Stomach (tissue), 9 donors: ENCODE results near the gene NDOR1. TPM values are rescaled to one million over a fixed set of nuclear protein-coding genes. Genes with fewer than 3 reads are reported as not detected.

Experiments
- DNase-seq, 2 donors: peaks; one replicate each; pipeline versions ENCODE4 v3.0.0 to v3.0.0-alpha.2; 2013 to 2019
- H3K27ac ChIP-seq, 5 donors: fragments of 200-600 bp in 4 of 5; sonication (generic) in 4 of 5; one replicate each; pipeline ENCODE4 v1.5.1; 2013 to 2019; ENCODE audit warnings: mild to moderate bottlenecking in 1 of 5, moderate library complexity in 1 of 5
- H3K27me3 ChIP-seq, 3 donors: fragments of 200-600 bp; sonication (generic); one replicate each; pipeline ENCODE4 v1.5.1; 2017 to 2019; ENCODE audit warnings: mixed run types in 1 of 3
- H3K36me3 ChIP-seq, 4 donors: fragments of 200-600 bp; sonication (generic); 1 replicate in 3 of 4; 2 replicates in 1 of 4; pipeline ENCODE4 v1.5.1; 2016 to 2019
- H3K4me1 ChIP-seq, 4 donors: fragments of 200-600 bp; sonication (generic); one replicate each; pipeline ENCODE4 v1.5.1; 2016 to 2019
- H3K4me3 ChIP-seq, 4 donors: fragments of 200-600 bp; sonication (generic) in 3 of 4; one replicate each; pipeline ENCODE4 v1.5.1; 2016 to 2019; ENCODE audit warnings: mild to moderate bottlenecking in 1 of 4
- H3K9me3 ChIP-seq, 4 donors: fragments of 200-600 bp; sonication (generic); one replicate each; pipeline ENCODE4 v1.5.1; 2016 to 2019
- CTCF ChIP-seq, 7 experiments: fragments of 450-650 bp in 4 of 7; fragments of 200-600 bp in 3 of 7; sonication (generic) in 3 of 7; IDR thresholded peaks; one replicate each; pipeline ENCODE4 v1.5.1; 2016 to 2019; ENCODE audit warnings: antibody characterized with exemption in 7 of 7, control low read depth in 2 of 7, mild to moderate bottlenecking in 1 of 7
- EP300 ChIP-seq: sonication (generic); formaldehyde crosslinking; IDR thresholded peaks from one replicate; pipeline ENCODE4 v1.6.1; 2017; ENCODE audit warnings: antibody characterized with exemption
- POLR2A ChIP-seq, 4 donors: fragments of 450-650 bp; IDR thresholded peaks; one replicate each; pipeline ENCODE4 v1.6.1; 2016; ENCODE audit warnings: antibody characterized with exemption in 4 of 4, control low read depth in 2 of 4, mild to moderate bottlenecking in 1 of 4, moderate library complexity in 1 of 4
- POLR2AphosphoS5 ChIP-seq, 3 donors: sonication (generic); formaldehyde crosslinking; IDR thresholded peaks; one replicate each; pipeline ENCODE4 v1.6.1; 2016; ENCODE audit warnings: antibody characterized with exemption in 3 of 3
- WGBS, 5 donors: extraction: QIAGEN DNeasy Blood & Tissue Kit in 3 of 5; methylation state at CpG; one replicate each; pipeline versions ENCODE4 v1.1.5 to v1.1.7; 2013 to 2018; 5-methylcytosine and 5-hydroxymethylcytosine counted together
- intact Hi-C: fragments of 100-400 bp; cut with DNase I; formaldehyde crosslinking; loops from one replicate; pipeline ENCODE4 v1.15.1; 2023; ENCODE audit warnings: low total_unique reads
- polyA plus RNA-seq, 3 donors: library from polyadenylated mRNA; stranded (reverse); fragments of 200-250 nt; gene quantifications; one replicate each; pipeline ENCODE4 v1.2.3, GENCODE V29; 2013
- total RNA-seq, 5 donors: library from RNA; depleted of rRNA; stranded (reverse); fragments of >200 nt; gene quantifications; one replicate each; pipeline versions ENCODE4 v1.1.0 to v1.2.3, GENCODE V29; 2014 to 2016
- donor health status: healthy with polysubstance abuse.
- donor health status: Bipolar disorder and iron deficiency.
- donor health status: healthy.

NDOR1 gene
- total and polyA plus RNA-seq, 8 donors, result 0.89 to 105 (median 7.9) TPM

- intact Hi-C loops, result no loop called here
- TF ChIP-seq CTCF (IDR thresholded peaks at IDR 0.05) (peak in 4 of 7 experiments; percentile 35 to 49 (median 40)), POLR2AphosphoS5 (IDR thresholded peaks at IDR 0.05) (no peak), POLR2A (IDR thresholded peaks at IDR 0.05) (no peak)
- Histone ChIP-seq H3K4me1 (peaks cover 18 to 44% (median 39%) of the 10 kb centered on the region in 4 donors), H3K36me3 (peaks cover 34 to 50% (median 41%) of the 10 kb centered on the region in 4 donors), H3K27me3 (peaks cover 0 to 31% (median 16%) of the 10 kb centered on the region in 3 donors), H3K4me3 (no peak overlapping the region), H3K27ac (no peak overlapping the region), H3K9me3 (no peaks in the 10 kb centered on the region)
- peak; percentile 53 to 73 for DNase-seq
- 47 to 56% (median 51%) methylated on average over 17 of the region's 17 CpGs for WGBS, 5 donors
These were observed 29.0 kb upstream of the NDOR1 start for GRCh38 chr9:137176302-137177182.

GRCh38 chr9:137178201-137178938 is 27.1 kb upstream of the NDOR1 start:
- Histone ChIP-seq H3K9me3 (no peaks in the 10 kb centered on the region), H3K27ac (no peak overlapping the region), H3K4me1 (peaks cover 10 to 30% (median 25%) of the 10 kb centered on the region in 4 donors), H3K4me3 (no peak overlapping the region), H3K36me3 (peaks cover 52 to 69% (median 60%) of the 10 kb centered on the region in 4 donors), H3K27me3 (peaks cover 0 to 13% (median under 1%) of the 10 kb centered on the region in 3 donors)
- 90 to 96% (median 91%) methylated on average over 15 to 23 of the region's 23 CpGs for WGBS, 5 donors
- TF ChIP-seq CTCF (IDR thresholded peaks at IDR 0.05), result no peak
- no peak for TF ChIP-seq POLR2AphosphoS5 (IDR thresholded peaks at IDR 0.05)
- TF ChIP-seq POLR2A (IDR thresholded peaks at IDR 0.05), result no peak
- no peak for TF ChIP-seq EP300
- no peak for DNase-seq
- intact Hi-C loops, result no loop called here

- intact Hi-C loops, result no loop called here
- TF ChIP-seq CTCF (IDR thresholded peaks at IDR 0.05) (no peak), EP300 (no peak), POLR2AphosphoS5 (IDR thresholded peaks at IDR 0.05) (no peak), POLR2A (IDR thresholded peaks at IDR 0.05) (no peak)
These were observed 26.4 kb upstream of the NDOR1 start for GRCh38 chr9:137178939-137179630.

GRCh38 chr9:137179761-137180160 is 25.7 kb upstream of the NDOR1 start:
- H3K27ac ChIP-seq, result no peak overlapping the region
- peaks cover 5 to 22% (median 13%) of the 10 kb centered on the region in 4 donors for H3K4me1 ChIP-seq
- peaks cover 66 to 83% (median 74%) of the 10 kb centered on the region in 4 donors for H3K36me3 ChIP-seq
- intact Hi-C loops, result loop anchor here (10.0 kb wide), 2 partner anchors 55 to 65 kb away; partner anchors contain the start of genes DPP7 and SLC34A3
- DNase-seq, result no peak
- no peak overlapping the region for H3K4me3 ChIP-seq
- TF ChIP-seq EP300 (no peak), POLR2A (IDR thresholded peaks at IDR 0.05) (no peak), POLR2AphosphoS5 (IDR thresholded peaks at IDR 0.05) (no peak), CTCF (IDR thresholded peaks at IDR 0.05) (no peak)
- H3K27me3 ChIP-seq, result no peaks in the 10 kb centered on the region
- H3K9me3 ChIP-seq, result no peaks in the 10 kb centered on the region
- 88 to 99% (median 97%) methylated on average over 11 to 17 of the region's 17 CpGs for WGBS, 5 donors

More at GRCh38 chr9:137178939-137179630, 26.4 kb upstream of the NDOR1 start:
- no peaks in the 10 kb centered on the region for H3K9me3 ChIP-seq
- H3K4me3 ChIP-seq, result no peak overlapping the region
- WGBS, 5 donors, result 91 to 93% (median 92%) methylated on average over 17 to 19 of the region's 19 CpGs
- peaks cover 59 to 76% (median 67%) of the 10 kb centered on the region in 4 donors for H3K36me3 ChIP-seq
- H3K27me3 ChIP-seq, result peaks cover 0 to 6% (median 0%) of the 10 kb centered on the region in 3 donors
- peaks cover 10 to 26% (median 18%) of the 10 kb centered on the region in 4 donors for H3K4me1 ChIP-seq
- no peak for DNase-seq
- H3K27ac ChIP-seq, result no peak overlapping the region
